Stomach (tissue), 9 donors: Measurements from ENCODE around the gene DPH5. TPM values are rescaled to one million over a fixed set of nuclear protein-coding genes. Genes with fewer than 3 reads are reported as not detected.
A peak's percentile ranks its signal among the peaks of the same experiment; 100 is the strongest.

Experiments used
- DNase-seq, 2 donors: peaks; one replicate each; pipeline versions ENCODE4 v3.0.0 to v3.0.0-alpha.2; 2013 to 2019
- H3K27ac ChIP-seq, 5 donors: fragments of 200-600 bp in 4 of 5; sonication (generic) in 4 of 5; one replicate each; pipeline ENCODE4 v1.5.1; 2013 to 2019; ENCODE audit warnings: mild to moderate bottlenecking in 1 of 5, moderate library complexity in 1 of 5
- H3K27me3 ChIP-seq, 3 donors: fragments of 200-600 bp; sonication (generic); one replicate each; pipeline ENCODE4 v1.5.1; 2017 to 2019; ENCODE audit warnings: mixed run types in 1 of 3
- H3K36me3 ChIP-seq, 4 donors: fragments of 200-600 bp; sonication (generic); 1 replicate in 3 of 4; 2 replicates in 1 of 4; pipeline ENCODE4 v1.5.1; 2016 to 2019
- H3K4me1 ChIP-seq, 4 donors: fragments of 200-600 bp; sonication (generic); one replicate each; pipeline ENCODE4 v1.5.1; 2016 to 2019
- H3K4me3 ChIP-seq, 4 donors: fragments of 200-600 bp; sonication (generic) in 3 of 4; one replicate each; pipeline ENCODE4 v1.5.1; 2016 to 2019; ENCODE audit warnings: mild to moderate bottlenecking in 1 of 4
- H3K9me3 ChIP-seq, 4 donors: fragments of 200-600 bp; sonication (generic); one replicate each; pipeline ENCODE4 v1.5.1; 2016 to 2019
- EP300 ChIP-seq: sonication (generic); formaldehyde crosslinking; IDR thresholded peaks from one replicate; pipeline ENCODE4 v1.6.1; 2017; ENCODE audit warnings: antibody characterized with exemption
- POLR2A ChIP-seq, 4 donors: fragments of 450-650 bp; IDR thresholded peaks; one replicate each; pipeline ENCODE4 v1.6.1; 2016; ENCODE audit warnings: antibody characterized with exemption in 4 of 4, control low read depth in 2 of 4, mild to moderate bottlenecking in 1 of 4, moderate library complexity in 1 of 4
- POLR2AphosphoS5 ChIP-seq, 3 donors: sonication (generic); formaldehyde crosslinking; IDR thresholded peaks; one replicate each; pipeline ENCODE4 v1.6.1; 2016; ENCODE audit warnings: antibody characterized with exemption in 3 of 3
- WGBS, 5 donors: extraction: QIAGEN DNeasy Blood & Tissue Kit in 3 of 5; methylation state at CpG; one replicate each; pipeline versions ENCODE4 v1.1.5 to v1.1.7; 2013 to 2018; 5-methylcytosine and 5-hydroxymethylcytosine counted together
- intact Hi-C: fragments of 100-400 bp; cut with DNase I; formaldehyde crosslinking; loops from one replicate; pipeline ENCODE4 v1.15.1; 2023; ENCODE audit warnings: low total_unique reads
- polyA plus RNA-seq, 3 donors: library from polyadenylated mRNA; stranded (reverse); fragments of 200-250 nt; gene quantifications; one replicate each; pipeline ENCODE4 v1.2.3, GENCODE V29; 2013
- total RNA-seq, 5 donors: library from RNA; depleted of rRNA; stranded (reverse); fragments of >200 nt; gene quantifications; one replicate each; pipeline versions ENCODE4 v1.1.0 to v1.2.3, GENCODE V29; 2014 to 2016
- TF ChIP-seq, protein P1 (sequence below), 7 experiments: fragments of 450-650 bp in 4 of 7; fragments of 200-600 bp in 3 of 7; sonication (generic) in 3 of 7; IDR thresholded peaks; one replicate each; pipeline ENCODE4 v1.5.1; 2016 to 2019; ENCODE audit warnings: antibody characterized with exemption in 7 of 7, control low read depth in 2 of 7, mild to moderate bottlenecking in 1 of 7
- donor health status: healthy with polysubstance abuse.
- donor health status: Bipolar disorder and iron deficiency.
- donor health status: healthy.

Gene DPH5
- total and polyA plus RNA-seq, 8 donors = 3.1 to 39.5 (median 18.9) TPM

GRCh38 chr1:101002551-101002950 is 23.0 kb downstream of the DPH5 start:
- Histone ChIP-seq H3K27me3 (no peaks in the 10 kb centered on the region), H3K9me3 (no peaks in the 10 kb centered on the region), H3K4me1 (peaks cover 4 to 39% (median 30%) of the 10 kb centered on the region in 4 donors), H3K27ac (peak overlapping the region in 3 of 5 donors; percentile 45 to 66 (median 49)), H3K36me3 (peaks cover 0 to 19% (median 12%) of the 10 kb centered on the region in 4 donors), H3K4me3 (no peak overlapping the region)
- intact Hi-C loops = no loop called here
- WGBS, 5 donors = 31 to 47% (median 38%) methylated on average over 2 of the region's 2 CpGs
- TF ChIP-seq EP300 = no peak
- TF ChIP-seq POLR2AphosphoS5 (IDR thresholded peaks at IDR 0.05) = peak in 1 of 3 donors; percentile 23
- DNase-seq = no peak

GRCh38 chr1:101000131-101000873 is 25.3 kb downstream of the DPH5 start:
- 78 to 92% (median 87%) methylated on average over 2 of the region's 2 CpGs for WGBS, 5 donors
- DNase-seq = no peak
- TF ChIP-seq, protein P1, sequence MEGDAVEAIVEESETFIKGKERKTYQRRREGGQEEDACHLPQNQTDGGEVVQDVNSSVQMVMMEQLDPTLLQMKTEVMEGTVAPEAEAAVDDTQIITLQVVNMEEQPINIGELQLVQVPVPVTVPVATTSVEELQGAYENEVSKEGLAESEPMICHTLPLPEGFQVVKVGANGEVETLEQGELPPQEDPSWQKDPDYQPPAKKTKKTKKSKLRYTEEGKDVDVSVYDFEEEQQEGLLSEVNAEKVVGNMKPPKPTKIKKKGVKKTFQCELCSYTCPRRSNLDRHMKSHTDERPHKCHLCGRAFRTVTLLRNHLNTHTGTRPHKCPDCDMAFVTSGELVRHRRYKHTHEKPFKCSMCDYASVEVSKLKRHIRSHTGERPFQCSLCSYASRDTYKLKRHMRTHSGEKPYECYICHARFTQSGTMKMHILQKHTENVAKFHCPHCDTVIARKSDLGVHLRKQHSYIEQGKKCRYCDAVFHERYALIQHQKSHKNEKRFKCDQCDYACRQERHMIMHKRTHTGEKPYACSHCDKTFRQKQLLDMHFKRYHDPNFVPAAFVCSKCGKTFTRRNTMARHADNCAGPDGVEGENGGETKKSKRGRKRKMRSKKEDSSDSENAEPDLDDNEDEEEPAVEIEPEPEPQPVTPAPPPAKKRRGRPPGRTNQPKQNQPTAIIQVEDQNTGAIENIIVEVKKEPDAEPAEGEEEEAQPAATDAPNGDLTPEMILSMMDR (IDR thresholded peaks at IDR 0.05) = no peak
- no peak for TF ChIP-seq POLR2A (IDR thresholded peaks at IDR 0.05)
- no peak for TF ChIP-seq EP300
- TF ChIP-seq POLR2AphosphoS5 (IDR thresholded peaks at IDR 0.05) = no peak
- Histone ChIP-seq H3K36me3 (peaks cover 0 to 31% (median 17%) of the 10 kb centered on the region in 4 donors), H3K4me1 (peaks cover 4 to 43% (median 33%) of the 10 kb centered on the region in 4 donors), H3K9me3 (no peaks in the 10 kb centered on the region), H3K27me3 (no peaks in the 10 kb centered on the region), H3K27ac (no peak overlapping the region), H3K4me3 (no peak overlapping the region)
- intact Hi-C loops = no loop called here

DNA sequence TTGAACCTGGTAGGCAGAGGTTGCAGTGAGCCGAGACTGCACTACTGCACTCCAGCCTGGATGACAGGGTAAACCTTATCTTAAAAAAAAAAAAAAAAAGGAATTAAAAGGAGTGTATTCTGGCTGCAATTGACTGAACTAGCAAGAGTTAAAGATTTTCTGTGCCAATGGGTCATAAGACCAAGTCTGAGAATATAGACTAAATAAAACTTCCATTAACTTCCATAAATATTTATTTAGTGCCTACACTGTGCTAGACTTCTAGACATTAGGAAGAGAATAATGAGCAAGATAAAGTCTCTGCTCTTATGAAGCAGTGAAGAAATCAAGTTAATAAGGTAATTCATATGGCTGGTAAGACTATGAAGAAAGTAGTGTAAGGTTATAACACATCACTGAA is 27.2 kb downstream of the DPH5 start:
- no peak for DNase-seq
- TF ChIP-seq POLR2AphosphoS5 (IDR thresholded peaks at IDR 0.05) (no peak), POLR2A (IDR thresholded peaks at IDR 0.05) (no peak), EP300 (no peak)
- TF ChIP-seq, protein P1 (IDR thresholded peaks at IDR 0.05) = no peak
- H3K27ac ChIP-seq = no peak overlapping the region
- H3K4me1 ChIP-seq = peaks cover 0 to 33% (median 18%) of the 10 kb centered on the region in 4 donors
- WGBS, 5 donors = 78 to 100% (median 87%) methylated on average over 1 of the region's 1 CpG
- H3K9me3 ChIP-seq = no peaks in the 10 kb centered on the region
- intact Hi-C loops = no loop called here
- H3K27me3 ChIP-seq = no peaks in the 10 kb centered on the region
- no peak overlapping the region for H3K4me3 ChIP-seq
- H3K36me3 ChIP-seq = peaks cover 0 to 31% (median 17%) of the 10 kb centered on the region in 4 donors

DNA sequence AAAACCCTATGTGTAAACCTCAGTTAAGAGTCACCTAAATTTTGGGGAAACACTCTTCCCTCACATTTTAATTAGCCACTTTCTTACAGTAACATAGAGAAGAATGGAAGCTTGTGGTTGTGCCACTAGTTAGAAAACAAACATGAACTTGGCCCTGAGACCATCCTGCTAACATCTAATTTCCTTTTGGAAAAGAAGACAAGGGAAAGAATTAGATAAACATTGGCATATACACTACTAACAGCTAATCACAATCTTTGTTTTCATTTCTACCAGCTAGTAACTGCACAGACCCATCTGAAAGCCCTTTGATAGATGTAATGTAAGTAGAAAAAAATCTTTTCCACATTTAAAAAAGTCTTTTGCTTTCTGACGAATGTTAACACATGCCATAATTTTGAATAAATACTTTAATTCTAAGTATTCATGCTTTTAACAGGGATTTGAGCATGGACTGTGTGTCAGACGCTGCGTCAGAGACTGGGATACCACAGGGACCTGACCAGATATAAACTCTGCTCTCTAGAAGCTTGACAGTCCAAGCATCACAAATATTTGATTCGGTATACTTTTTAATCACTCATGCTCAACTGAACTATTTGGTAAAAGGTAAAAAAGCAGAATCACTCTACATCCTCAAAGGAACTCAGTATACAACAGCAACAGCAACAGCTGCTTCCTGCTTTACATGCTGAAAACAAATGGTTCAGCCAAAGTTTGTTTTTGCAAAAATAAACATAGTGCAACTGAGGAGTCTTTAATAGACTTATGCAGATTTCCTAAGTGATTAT is 30.2 kb downstream of the DPH5 start:
- intact Hi-C loops = no loop called here
- 45 to 66% (median 60%) methylated on average over 4 of the region's 4 CpGs for WGBS, 5 donors
- H3K9me3 ChIP-seq = no peaks in the 10 kb centered on the region
- no peak overlapping the region for H3K4me3 ChIP-seq
- DNase-seq = peak in 1 of 2 donors; percentile 39
- peaks cover 1 to 39% (median 11%) of the 10 kb centered on the region in 4 donors for H3K36me3 ChIP-seq
- H3K27me3 ChIP-seq = no peaks in the 10 kb centered on the region
- peak overlapping the region in 2 of 5 donors; percentile 18 to 61 for H3K27ac ChIP-seq
- H3K4me1 ChIP-seq = peaks cover 0 to 13% (median 5%) of the 10 kb centered on the region in 4 donors
- TF ChIP-seq, protein P1 (IDR thresholded peaks at IDR 0.05) = no peak
- no peak for TF ChIP-seq POLR2AphosphoS5 (IDR thresholded peaks at IDR 0.05)
- no peak for TF ChIP-seq EP300
- TF ChIP-seq POLR2A (IDR thresholded peaks at IDR 0.05) = no peak
